H9 (cell line): ENCODE measurements around the gene C11orf24. TPM values are rescaled to one million over a fixed set of nuclear protein-coding genes. Genes with fewer than 3 reads are reported as not detected.

ENCODE experiments used
- DNase-seq: peaks from one replicate; pipeline ENCODE4 v3.0.0-alpha.2; 2017
- H2AFZ ChIP-seq: one replicate; pipeline ENCODE4 v1.6.1; 2013; ENCODE audit warnings: mild to moderate bottlenecking, low read length, control low read depth, moderate library complexity
- H2AK5ac ChIP-seq: 2 replicates; pipeline ENCODE4 v1.6.1; 2013; ENCODE audit warnings: low read length, control low read depth, mixed read lengths; ENCODE audit not compliant: insufficient read length
- H2BK120ac ChIP-seq: one replicate; pipeline ENCODE4 v1.6.1; 2013; ENCODE audit warnings: low read depth, mild to moderate bottlenecking, low read length, control low read depth, inconsistent platforms; ENCODE audit not compliant: poor library complexity, severe bottlenecking
- H2BK12ac ChIP-seq: 2 replicates; pipeline ENCODE4 v1.6.1; 2013; ENCODE audit warnings: low read length, control low read depth, mixed read lengths, low read depth; ENCODE audit not compliant: insufficient read length
- H2BK15ac ChIP-seq: 2 replicates; pipeline ENCODE4 v1.6.1; 2013; ENCODE audit warnings: low read depth, low read length, control low read depth
- H2BK20ac ChIP-seq: one replicate; pipeline ENCODE4 v1.6.1; 2013; ENCODE audit warnings: low read depth, mild to moderate bottlenecking, low read length, control low read depth, inconsistent platforms; ENCODE audit not compliant: poor library complexity, severe bottlenecking
- H2BK5ac ChIP-seq: 2 replicates; pipeline ENCODE4 v1.6.1; 2013; ENCODE audit warnings: low read length, control low read depth, mixed read lengths; ENCODE audit not compliant: insufficient read length
- H3K14ac ChIP-seq: 2 replicates; pipeline ENCODE4 v1.6.1; 2013; ENCODE audit warnings: low read length, control low read depth; ENCODE audit not compliant: insufficient read depth
- H3K18ac ChIP-seq: 2 replicates; pipeline ENCODE4 v1.6.1; 2013; ENCODE audit warnings: low read depth, mild to moderate bottlenecking, mixed read lengths, low read length, control low read depth; ENCODE audit not compliant: insufficient read length
- H3K23ac ChIP-seq: 2 replicates; pipeline ENCODE4 v1.6.1; 2013; ENCODE audit warnings: low read length, control low read depth, mixed read lengths, low read depth; ENCODE audit not compliant: insufficient read length
- H3K23me2 ChIP-seq: 2 replicates; pipeline ENCODE4 v1.6.1; 2013; ENCODE audit warnings: low read depth, mild to moderate bottlenecking, mixed read lengths, low read length, control low read depth; ENCODE audit not compliant: insufficient read length, poor library complexity, severe bottlenecking
- H3K27ac ChIP-seq: 2 replicates; pipeline ENCODE4 v1.5.1; 2013; ENCODE audit warnings: low read length, control low read depth, mixed read lengths, low read depth; ENCODE audit not compliant: insufficient read length
- H3K27me3 ChIP-seq: 2 replicates; pipeline ENCODE4 v1.6.1; 2013; ENCODE audit warnings: low read length, control low read depth, inconsistent platforms; ENCODE audit not compliant: insufficient read depth
- H3K4ac ChIP-seq: 2 replicates; pipeline ENCODE4 v1.6.1; 2013; ENCODE audit warnings: low read depth, mild to moderate bottlenecking, control low read depth, inconsistent platforms, low read length, moderate library complexity
- H3K4me1 ChIP-seq: 2 replicates; pipeline ENCODE4 v1.6.1; 2013; ENCODE audit warnings: low read length, control low read depth, inconsistent platforms; ENCODE audit not compliant: insufficient read depth
- H3K4me2 ChIP-seq: 2 replicates; pipeline ENCODE4 v1.6.1; 2013; ENCODE audit warnings: low read length, control low read depth, mixed read lengths; ENCODE audit not compliant: insufficient read length, insufficient read depth
- H3K56ac ChIP-seq: 2 replicates; pipeline ENCODE4 v1.6.1; 2013; ENCODE audit warnings: low read depth, mild to moderate bottlenecking, mixed read lengths, low read length, control low read depth; ENCODE audit not compliant: insufficient read length
- H3K79me1 ChIP-seq: 2 replicates; pipeline ENCODE4 v1.6.1; 2013; ENCODE audit warnings: low read depth, mild to moderate bottlenecking, moderate library complexity, low read length, control low read depth, inconsistent platforms; ENCODE audit not compliant: insufficient read depth, poor library complexity, severe bottlenecking
- H3K79me2 ChIP-seq: 2 replicates; pipeline ENCODE4 v1.6.1; 2013; ENCODE audit warnings: low read length, control low read depth, inconsistent platforms; ENCODE audit not compliant: insufficient read depth
- H3K9ac ChIP-seq: 2 replicates; pipeline ENCODE4 v1.6.1; 2013; ENCODE audit warnings: low read length, control low read depth, mixed read lengths; ENCODE audit not compliant: insufficient read length; ENCODE audit errors: extremely low read depth
- H3K9me3 ChIP-seq: one replicate; pipeline ENCODE4 v1.6.1; 2013; ENCODE audit warnings: low read depth, low read length, inconsistent platforms; ENCODE audit not compliant: control insufficient read depth
- H3T11ph ChIP-seq: one replicate; pipeline ENCODE4 v1.6.1; 2013; ENCODE audit warnings: mild to moderate bottlenecking, low read length, control low read depth, inconsistent platforms
- H4K20me1 ChIP-seq: one replicate; pipeline ENCODE4 v1.6.1; 2013; ENCODE audit not compliant: control insufficient read depth, insufficient read length, insufficient read depth
- H4K5ac ChIP-seq: 2 replicates; pipeline ENCODE4 v1.6.1; 2013; ENCODE audit warnings: low read depth, mild to moderate bottlenecking, mixed read lengths, low read length, control low read depth; ENCODE audit not compliant: insufficient read length
- H4K8ac ChIP-seq: replicated peaks from 2 replicates; pipeline ENCODE4 v1.6.1; 2013; ENCODE audit warnings: low read length, control low read depth, mixed read lengths, low read depth; ENCODE audit not compliant: insufficient read length
- H4K91ac ChIP-seq: 2 replicates; pipeline ENCODE4 v1.6.1; 2013; ENCODE audit warnings: low read depth, mild to moderate bottlenecking, moderate library complexity, mixed read lengths, low read length, control low read depth; ENCODE audit not compliant: insufficient read length
- H3K27ac Mint-ChIP-seq, 3 experiments: 2 replicates in 2 of 3; 3 replicates in 1 of 3; pipeline ENCODE4 v1.8.0; 2020 to 2021; ENCODE audit warnings: mixed read lengths in 3 of 3, mild to moderate bottlenecking in 1 of 3, moderate library complexity in 1 of 3
- H3K27me3 Mint-ChIP-seq: 2 replicates; pipeline ENCODE4 v1.8.0; 2021; ENCODE audit warnings: low read depth, mild to moderate bottlenecking, moderate library complexity, mixed read lengths
- H3K36me3 Mint-ChIP-seq, 3 experiments: 2 replicates in 2 of 3; 3 replicates in 1 of 3; pipeline ENCODE4 v1.8.0; 2020 to 2021; ENCODE audit warnings: low read depth in 3 of 3, mixed read lengths in 3 of 3; ENCODE audit not compliant: insufficient read depth in 1 of 3
- H3K4me1 Mint-ChIP-seq, 2 experiments: 2 replicates each; pipeline ENCODE4 v1.8.0; 2020; ENCODE audit warnings: mixed read lengths in 2 of 2
- H3K4me3 Mint-ChIP-seq, 2 experiments: 2 replicates in 1 of 2; 3 replicates in 1 of 2; pipeline ENCODE4 v1.8.0; 2020 to 2021; ENCODE audit warnings: mild to moderate bottlenecking in 2 of 2, mixed read lengths in 2 of 2, moderate library complexity in 1 of 2
- H3K9me3 Mint-ChIP-seq, 2 experiments: 2 replicates in 1 of 2; 3 replicates in 1 of 2; pipeline ENCODE4 v1.8.0; 2020; ENCODE audit warnings: mild to moderate bottlenecking in 2 of 2, mixed read lengths in 2 of 2, moderate library complexity in 1 of 2
- WGBS: extraction: QIAGEN DNeasy Blood & Tissue Kit; methylation state at CpG from one replicate; pipeline ENCODE4 v1.1.7; 2013; ENCODE audit warnings: missing lambda C conversion rate, low lambda C conversion rate, mixed read lengths; ENCODE audit not compliant: insufficient read length; ENCODE audit errors: extremely low coverage; 5-methylcytosine and 5-hydroxymethylcytosine counted together
- total RNA-seq: library from RNA; stranded (reverse); gene quantifications from 2 replicates; pipeline ENCODE4 v1.2.1, GENCODE V29; 2021
- TF ChIP-seq, protein P1 (sequence below): fragments of 200-600 bp; sonication (generic); conservative IDR thresholded peaks from 3 replicates; pipeline ENCODE4 v1.8.0; 2021; ENCODE audit warnings: antibody characterized with exemption, mild to moderate bottlenecking

Gene C11orf24
- total RNA-seq, 1 experiment from 2014 or later: 46.8 TPM

DNA sequence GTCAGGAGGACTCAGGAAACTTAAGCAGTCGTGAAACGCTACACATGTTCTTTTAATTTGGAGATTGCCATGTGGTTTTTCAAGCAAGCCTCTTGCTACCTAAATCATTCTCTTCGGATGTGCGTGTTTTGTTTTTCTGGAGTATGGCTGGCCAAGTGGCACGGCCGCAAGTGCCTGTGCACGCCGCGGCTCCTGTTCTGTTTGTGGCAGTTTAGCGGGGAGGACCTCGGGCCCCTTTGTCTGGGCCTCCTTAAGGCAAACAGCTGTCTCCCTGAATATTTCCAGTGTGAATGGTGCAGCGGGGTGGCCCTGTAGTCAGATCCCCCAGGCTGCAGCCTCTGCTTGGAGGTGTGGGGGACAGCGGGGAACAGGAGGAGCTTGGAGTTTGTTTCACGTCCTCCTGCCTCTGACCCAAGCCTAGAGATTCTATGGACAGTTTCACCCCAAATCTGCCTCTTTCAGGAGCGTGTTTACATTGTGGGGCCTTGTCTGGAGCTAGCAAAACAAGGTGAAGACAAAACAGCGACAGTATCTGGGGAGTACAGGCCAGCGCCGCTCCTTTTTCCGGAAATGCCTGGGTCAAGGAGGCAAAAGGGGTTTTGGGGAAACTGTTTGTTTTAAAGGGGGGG, 41.9 kb upstream of the C11orf24 start:
- H4K20me1 ChIP-seq: no peaks in the 10 kb centered on the region
- H2BK12ac ChIP-seq: no peak overlapping the region
- H3K4me2 ChIP-seq: peak overlapping the region; percentile 75
- H3K79me2 ChIP-seq: peaks cover 16% of the 10 kb centered on the region; the same call in 1 of the 2 replicates
- no peak overlapping the region for H2BK15ac ChIP-seq
- Mint-ChIP-seq H3K9me3 (no peaks in the 10 kb centered on the region; a peak in 2 of 5 replicates), H3K4me3 (peak overlapping the region; percentile 87 to 89), H3K36me3 (no peaks in the 10 kb centered on the region; a peak in 1 of 7 replicates), H3K27me3 (peaks cover 4% of the 10 kb centered on the region), H3K4me1 (peaks cover 50 to 53% of the 10 kb centered on the region in 2 experiments), H3K27ac (peak overlapping the region; percentile 25 to 93 (median 83); a peak in 6 of 7 replicates)
- no peak overlapping the region for H3K27ac ChIP-seq
- peak overlapping the region; percentile 55 for H3K9ac ChIP-seq
- H2AK5ac ChIP-seq: no peak overlapping the region
- no peaks in the 10 kb centered on the region for H3K79me1 ChIP-seq
- H3K9me3 ChIP-seq: no peaks in the 10 kb centered on the region
- H3K4ac ChIP-seq: no peak overlapping the region
- H2BK20ac ChIP-seq: no peak overlapping the region
- DNase-seq: peak; percentile 36
- WGBS: no CpG with 5 or more reads among the region's 19 CpGs
- H3K18ac ChIP-seq: peak overlapping the region; percentile 73
- no peak overlapping the region for H4K5ac ChIP-seq
- no peak overlapping the region for H2AFZ ChIP-seq
- peaks cover 13% of the 10 kb centered on the region for H3K23me2 ChIP-seq
- no peak overlapping the region for H3K23ac ChIP-seq
- peak overlapping the region; percentile 27 for H3K14ac ChIP-seq
- peaks cover 6% of the 10 kb centered on the region; the same call in 1 of the 2 replicates for H3K4me1 ChIP-seq
- TF ChIP-seq, protein P1, sequence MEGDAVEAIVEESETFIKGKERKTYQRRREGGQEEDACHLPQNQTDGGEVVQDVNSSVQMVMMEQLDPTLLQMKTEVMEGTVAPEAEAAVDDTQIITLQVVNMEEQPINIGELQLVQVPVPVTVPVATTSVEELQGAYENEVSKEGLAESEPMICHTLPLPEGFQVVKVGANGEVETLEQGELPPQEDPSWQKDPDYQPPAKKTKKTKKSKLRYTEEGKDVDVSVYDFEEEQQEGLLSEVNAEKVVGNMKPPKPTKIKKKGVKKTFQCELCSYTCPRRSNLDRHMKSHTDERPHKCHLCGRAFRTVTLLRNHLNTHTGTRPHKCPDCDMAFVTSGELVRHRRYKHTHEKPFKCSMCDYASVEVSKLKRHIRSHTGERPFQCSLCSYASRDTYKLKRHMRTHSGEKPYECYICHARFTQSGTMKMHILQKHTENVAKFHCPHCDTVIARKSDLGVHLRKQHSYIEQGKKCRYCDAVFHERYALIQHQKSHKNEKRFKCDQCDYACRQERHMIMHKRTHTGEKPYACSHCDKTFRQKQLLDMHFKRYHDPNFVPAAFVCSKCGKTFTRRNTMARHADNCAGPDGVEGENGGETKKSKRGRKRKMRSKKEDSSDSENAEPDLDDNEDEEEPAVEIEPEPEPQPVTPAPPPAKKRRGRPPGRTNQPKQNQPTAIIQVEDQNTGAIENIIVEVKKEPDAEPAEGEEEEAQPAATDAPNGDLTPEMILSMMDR: no peak
- no peak overlapping the region for H3T11ph ChIP-seq
- no peak overlapping the region for H3K56ac ChIP-seq
- H3K27me3 ChIP-seq: no peaks in the 10 kb centered on the region
- H2BK5ac ChIP-seq: no peak overlapping the region
- no peak overlapping the region for H4K8ac ChIP-seq
- no peak overlapping the region for H4K91ac ChIP-seq
- no peak overlapping the region for H2BK120ac ChIP-seq
